ENCODE measurements around the gene RNF40. TPM values are rescaled to one million over a fixed set of nuclear protein-coding genes. Genes with fewer than 3 reads are reported as not detected.
"Not testable (repeated sequence)": the region's sequence is repeated elsewhere in the genome, so short reads cannot be mapped to it uniquely, and the experiment has no call there.

The RNF40 gene
- total RNA-seq, 1 donor from 2014 or later = 48.4 TPM

GRCh38 chr16:30820952-30821421, 58.9 kb downstream of the RNF40 start:
- no peak for DNase-seq

DNA sequence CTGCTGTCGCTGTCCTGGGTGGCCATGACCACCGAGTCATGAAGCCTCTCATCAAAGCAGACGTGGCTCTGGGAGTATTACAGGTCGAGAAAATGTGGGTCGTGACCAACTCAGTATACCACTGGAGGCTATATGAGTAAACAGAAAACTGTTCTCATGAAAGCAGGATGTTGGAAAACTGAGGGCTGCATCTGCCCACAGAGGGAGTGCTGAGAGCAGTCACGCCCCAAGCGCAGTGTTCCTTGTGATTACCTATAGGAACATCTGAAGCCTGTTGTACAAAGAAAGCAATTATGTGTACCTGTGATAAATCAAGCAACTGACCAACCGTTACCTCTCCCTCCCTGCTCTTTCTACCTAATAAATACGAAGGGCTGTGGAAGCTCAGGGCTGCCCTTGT, 59.3 kb downstream of the RNF40 start:
- DNase-seq = not testable (repeated sequence)

DNA sequence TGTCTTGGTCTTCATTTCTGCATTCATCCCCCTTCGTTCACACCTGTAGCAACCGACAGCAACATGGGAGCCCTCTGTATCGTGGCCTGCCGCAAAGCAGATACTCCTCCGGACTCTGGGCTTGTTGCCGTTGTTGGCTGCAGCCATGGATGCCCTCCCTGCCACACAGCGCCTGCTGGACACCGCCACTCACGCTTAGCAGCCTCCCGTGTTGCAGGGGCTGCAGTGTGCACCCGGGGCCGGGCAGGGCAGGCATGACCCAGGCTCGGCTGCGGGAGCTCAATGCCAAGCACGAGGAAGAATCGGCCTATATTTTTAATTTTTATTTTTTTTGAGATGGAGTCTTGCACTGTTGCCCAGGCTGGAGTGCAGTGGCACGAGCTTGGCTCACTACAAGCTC, 59.8 kb downstream of the RNF40 start:
- no peak for DNase-seq

Small RNA genes within 50 kb of the gene (small RNA-seq; reads per million reads assigned to genes)
- gene RF00017 (ENCODE audit: low replicate concordance) = not detected

Other genes with a start within 250 kb of the RNF40 start
- 11.2 TPM for gene ZNF768, start 235.8 kb upstream of the RNF40 start, total RNA-seq
- 5.8 TPM for gene ZNF747, start 227.5 kb upstream of the RNF40 start, total RNA-seq
- gene ZNF764, start 203.9 kb upstream of the RNF40 start, total RNA-seq = 4.1 TPM
- 8.9 TPM for gene ZNF688, start 190.6 kb upstream of the RNF40 start, total RNA-seq
- gene ZNF785, start 176.6 kb upstream of the RNF40 start, total RNA-seq = 9.8 TPM
- 3.3 TPM for gene ZNF689, start 151.9 kb upstream of the RNF40 start, total RNA-seq
- gene PRR14, start 111.4 kb upstream of the RNF40 start, total RNA-seq = 8.4 TPM
- gene FBRS, start 103.9 kb upstream of the RNF40 start, total RNA-seq = 17.3 TPM
- 17.1 TPM for gene SRCAP, start 63.2 kb upstream of the RNF40 start, total RNA-seq
- 13.6 TPM for gene PHKG2, start 13.9 kb upstream of the RNF40 start, total RNA-seq
- gene CFAP119, start 260 bp upstream of the RNF40 start, total RNA-seq = 0.79 TPM
- 5.2 TPM for gene ZNF629, start 24.9 kb downstream of the RNF40 start, total RNA-seq
- gene BCL7C, start 131.8 kb downstream of the RNF40 start, total RNA-seq = 20.7 TPM
- 0.59 TPM for gene CTF1, start 134.3 kb downstream of the RNF40 start, total RNA-seq
- gene FBXL19, start 161.2 kb downstream of the RNF40 start, total RNA-seq = 9.8 TPM
- gene ORAI3, start 186.7 kb downstream of the RNF40 start, total RNA-seq = 10.3 TPM
- gene SETD1A, start 195.4 kb downstream of the RNF40 start, total RNA-seq = 4.1 TPM
- 8.5 TPM for gene HSD3B7, start 222.9 kb downstream of the RNF40 start, total RNA-seq
- gene STX1B, start 248.3 kb downstream of the RNF40 start, total RNA-seq = 0.89 TPM

All from skin of body (tissue), 3 donors.